Effector memory CD8-positive, alpha-beta T cell (primary cell): ENCODE results near the gene RUFY3.
"Not testable (repeated sequence)": the region's sequence is repeated elsewhere in the genome, so short reads cannot be mapped to it uniquely, and the experiment has no call there.

Experiments used
- ATAC-seq: fragments of 150-1000 bp; cut with Tn5 transposase; replicated peaks from 2 replicates; pipeline ENCODE4 v1.10.0; 2021; ENCODE audit warnings: mild to moderate bottlenecking, moderate library complexity
- DNase-seq, 3 experiments: peaks; one replicate each; pipeline ENCODE4 v3.0.0; 2021
- H3K27ac Mint-ChIP-seq, 2 donors: one replicate each; pipeline ENCODE4 v1.8.0; 2022; ENCODE audit warnings: mild to moderate bottlenecking in 2 of 2, mixed read lengths in 2 of 2, moderate library complexity in 2 of 2
- H3K27me3 Mint-ChIP-seq, 2 donors: one replicate each; pipeline ENCODE4 v1.8.0; 2022; ENCODE audit warnings: mixed read lengths in 2 of 2
- H3K36me3 Mint-ChIP-seq: one replicate; pipeline ENCODE4 v1.8.0; 2022; ENCODE audit warnings: mild to moderate bottlenecking, moderate library complexity, mixed read lengths; ENCODE audit not compliant: insufficient read depth
- H3K4me1 Mint-ChIP-seq, 2 donors: one replicate each; pipeline ENCODE4 v1.8.0; 2022; ENCODE audit warnings: low read depth in 2 of 2, mixed read lengths in 2 of 2
- H3K4me3 Mint-ChIP-seq, 2 donors: one replicate each; pipeline ENCODE4 v1.8.0; 2022; ENCODE audit warnings: mild to moderate bottlenecking in 2 of 2, mixed read lengths in 2 of 2, moderate library complexity in 2 of 2
- H3K9me3 Mint-ChIP-seq, 2 donors: one replicate each; pipeline ENCODE4 v1.8.0; 2022; ENCODE audit warnings: mixed read lengths in 2 of 2

RUFY3 gene

GRCh38 chr4:70712150-70712549, 9.6 kb upstream of the RUFY3 start:
- no peak for ATAC-seq
- no peaks in the 10 kb centered on the region for H3K27me3 Mint-ChIP-seq
- H3K9me3 Mint-ChIP-seq: no peaks in the 10 kb centered on the region
- H3K4me1 Mint-ChIP-seq: peaks cover 5 to 12% of the 10 kb centered on the region in 2 donors
- no peak for DNase-seq
- no peak overlapping the region for H3K4me3 Mint-ChIP-seq
- H3K36me3 Mint-ChIP-seq: peaks cover 3% of the 10 kb centered on the region
- no peak overlapping the region for H3K27ac Mint-ChIP-seq

- Mint-ChIP-seq H3K27ac (no peak overlapping the region), H3K27me3 (no peaks in the 10 kb centered on the region), H3K4me3 (no peak overlapping the region), H3K36me3 (peaks cover 3% of the 10 kb centered on the region), H3K9me3 (no peaks in the 10 kb centered on the region), H3K4me1 (peaks cover 10 to 12% of the 10 kb centered on the region in 2 donors)
- ATAC-seq (no peak), DNase-seq (no peak)
Observed at GRCh38 chr4:70712604-70713452, 8.9 kb upstream of the RUFY3 start.

- Mint-ChIP-seq H3K4me3 (no peak overlapping the region), H3K9me3 (no peaks in the 10 kb centered on the region), H3K4me1 (peaks cover 10 to 12% of the 10 kb centered on the region in 2 donors), H3K27me3 (no peaks in the 10 kb centered on the region), H3K36me3 (peaks cover 3% of the 10 kb centered on the region), H3K27ac (no peak overlapping the region)
- no peak for DNase-seq
- ATAC-seq: peak; percentile 26
Observed at GRCh38 chr4:70713453-70714078, 8.2 kb upstream of the RUFY3 start.

GRCh38 chr4:70714079-70714887, 7.5 kb upstream of the RUFY3 start:
- peaks cover 10 to 12% of the 10 kb centered on the region in 2 donors for H3K4me1 Mint-ChIP-seq
- no peaks in the 10 kb centered on the region for H3K9me3 Mint-ChIP-seq
- ATAC-seq (no peak), DNase-seq (no peak)
- H3K27me3 Mint-ChIP-seq: no peaks in the 10 kb centered on the region
- peaks cover 3% of the 10 kb centered on the region for H3K36me3 Mint-ChIP-seq
- H3K27ac Mint-ChIP-seq: no peak overlapping the region
- no peak overlapping the region for H3K4me3 Mint-ChIP-seq

GRCh38 chr4:70715097-70715496, 6.7 kb upstream of the RUFY3 start:
- no peaks in the 10 kb centered on the region for H3K27me3 Mint-ChIP-seq
- DNase-seq: no peak
- ATAC-seq: no peak
- H3K4me1 Mint-ChIP-seq: peaks cover 10 to 12% of the 10 kb centered on the region in 2 donors
- H3K4me3 Mint-ChIP-seq: no peak overlapping the region
- no peaks in the 10 kb centered on the region for H3K9me3 Mint-ChIP-seq
- peaks cover 3% of the 10 kb centered on the region for H3K36me3 Mint-ChIP-seq
- H3K27ac Mint-ChIP-seq: no peak overlapping the region

- Mint-ChIP-seq H3K9me3 (no peaks in the 10 kb centered on the region), H3K27me3 (no peaks in the 10 kb centered on the region), H3K4me1 (peaks cover 10 to 16% of the 10 kb centered on the region in 2 donors), H3K4me3 (no peak overlapping the region), H3K36me3 (peaks cover 9% of the 10 kb centered on the region), H3K27ac (no peak overlapping the region)
- ATAC-seq (no peak), DNase-seq (no peak)
Observed at GRCh38 chr4:70718811-70719604, 2.8 kb upstream of the RUFY3 start.

- H3K27me3 Mint-ChIP-seq: no peaks in the 10 kb centered on the region
- ATAC-seq (peak; percentile 82), DNase-seq (no peak)
- peaks cover 4 to 9% of the 10 kb centered on the region in 2 donors for H3K4me1 Mint-ChIP-seq
- H3K27ac Mint-ChIP-seq: peak overlapping the region; percentile 32 to 64
- peaks cover 6% of the 10 kb centered on the region for H3K36me3 Mint-ChIP-seq
- peak overlapping the region in 1 of 2 donors; percentile 16 for H3K4me3 Mint-ChIP-seq
- no peaks in the 10 kb centered on the region for H3K9me3 Mint-ChIP-seq
Observed at GRCh38 chr4:70722199-70722791, 531 bp downstream of the RUFY3 start.

- H3K27ac Mint-ChIP-seq: no peak overlapping the region
- no peak for DNase-seq
- no peaks in the 10 kb centered on the region for H3K27me3 Mint-ChIP-seq
- H3K36me3 Mint-ChIP-seq: peaks cover 6% of the 10 kb centered on the region
- H3K4me1 Mint-ChIP-seq: peaks cover 4 to 6% of the 10 kb centered on the region in 2 donors
- no peak for ATAC-seq
- H3K4me3 Mint-ChIP-seq: no peak overlapping the region
- no peaks in the 10 kb centered on the region for H3K9me3 Mint-ChIP-seq
Observed at GRCh38 chr4:70724463-70724862, 2.7 kb downstream of the RUFY3 start.

- H3K36me3 Mint-ChIP-seq: peaks cover 6% of the 10 kb centered on the region
- no peaks in the 10 kb centered on the region for H3K27me3 Mint-ChIP-seq
- no peak overlapping the region for H3K27ac Mint-ChIP-seq
- H3K9me3 Mint-ChIP-seq: no peaks in the 10 kb centered on the region
- ATAC-seq (no peak), DNase-seq (no peak)
- no peak overlapping the region for H3K4me3 Mint-ChIP-seq
- H3K4me1 Mint-ChIP-seq: peaks cover 4 to 6% of the 10 kb centered on the region in 2 donors
Observed at GRCh38 chr4:70725633-70726032, 3.9 kb downstream of the RUFY3 start.

- not testable (repeated sequence) for H3K4me3 Mint-ChIP-seq, H3K9me3 Mint-ChIP-seq
Observed at GRCh38 chr4:70726515-70726914, 4.8 kb downstream of the RUFY3 start.

GRCh38 chr4:70728091-70728490, 6.3 kb downstream of the RUFY3 start:
- DNase-seq: no peak
- no peaks in the 10 kb centered on the region for H3K36me3 Mint-ChIP-seq
- H3K4me3 Mint-ChIP-seq: no peak overlapping the region
- H3K4me1 Mint-ChIP-seq: no peaks in the 10 kb centered on the region
- ATAC-seq: no peak
- no peaks in the 10 kb centered on the region for H3K9me3 Mint-ChIP-seq
- H3K27me3 Mint-ChIP-seq: no peaks in the 10 kb centered on the region
- H3K27ac Mint-ChIP-seq: no peak overlapping the region

More at GRCh38 chr4:70726515-70726914, 4.8 kb downstream of the RUFY3 start:
- ATAC-seq, DNase-seq, H3K36me3 Mint-ChIP-seq, H3K27me3 Mint-ChIP-seq, H3K4me1 Mint-ChIP-seq, H3K27ac Mint-ChIP-seq: not testable (repeated sequence)

GRCh38 chr4:70732878-70733277, 11.1 kb downstream of the RUFY3 start:
- peak overlapping the region; percentile 44 to 92 for H3K27ac Mint-ChIP-seq
- not testable (repeated sequence) for H3K4me3 Mint-ChIP-seq, DNase-seq, H3K36me3 Mint-ChIP-seq, H3K27me3 Mint-ChIP-seq, ATAC-seq, H3K9me3 Mint-ChIP-seq
- H3K4me1 Mint-ChIP-seq: peaks cover 20 to 34% of the 10 kb centered on the region in 2 donors
